A549 (cell line): ENCODE data around the gene R3HDM2. TPM values are rescaled to one million over a fixed set of nuclear protein-coding genes. Genes with fewer than 3 reads are reported as not detected.

Experiments
- ATAC-seq, 2 experiments: fragments of 200-7000 bp in 1 of 2; fragments of >200 bp in 1 of 2; cut with Nextera tagmentation in 1 of 2; cut with Tn5 transposase in 1 of 2; 3 replicates each; pipeline versions ENCODE4 v1.8.0 to v1.9.1; 2018 to 2020; ENCODE audit warnings: mild to moderate bottlenecking in 1 of 2, moderate library complexity in 1 of 2
- CTCF ChIA-PET: fragments of 300-600 bp; sonication (Branson Sonifier 250); formaldehyde crosslinking; extraction: SDS; loops from one replicate; lab custom pipeline; 2021; ENCODE audit warnings: antibody characterized with exemption, inconsistent platforms; lab: Yijun Ruan, JAX
- POLR2A ChIA-PET: fragments of 350-600 bp; formaldehyde crosslinking; extraction: SDS; loops from one replicate; lab custom pipeline; 2021; ENCODE audit warnings: antibody characterized with exemption, inconsistent platforms; lab: Yijun Ruan, JAX
- DNase-seq, 2 experiments: peaks; one replicate each; pipeline versions ENCODE4 v3.0.0 to v3.0.0-alpha.2; 2011 to 2016; ENCODE audit warnings: low read depth in 1 of 2, low spot score in 1 of 2
- FAIRE-seq: peaks from 2 replicates; lab custom pipeline; 2011; peaks lifted over from hg19 to GRCh38; lab: Jason Lieb, UNC
- H3K27ac ChIP-seq, 2 experiments: fragments of >200 bp; sonication (Bioruptor Twin); formaldehyde crosslinking; 3 replicates each; pipeline ENCODE4 v1.5.1; 2016 to 2017
- H3K4me1 ChIP-seq: fragments of >200 bp; sonication (Bioruptor Twin); formaldehyde crosslinking; 3 replicates; pipeline ENCODE4 v1.6.1; 2016
- H3K4me2 ChIP-seq: fragments of >200 bp; sonication (Bioruptor Twin); formaldehyde crosslinking; 3 replicates; pipeline ENCODE4 v1.6.1; 2016
- H3K4me3 ChIP-seq: fragments of >200 bp; sonication (Bioruptor Twin); formaldehyde crosslinking; 3 replicates; pipeline ENCODE4 v1.5.1; 2016
- H3K9me3 ChIP-seq: fragments of >200 bp; sonication (Bioruptor Twin); formaldehyde crosslinking; 3 replicates; pipeline ENCODE4 v1.6.1; 2016
- CBX2 ChIP-seq: fragments of 200-600 bp; sonication (generic); IDR thresholded peaks from 2 replicates; pipeline ENCODE4 v1.6.1; 2016; ENCODE audit warnings: low read depth, mild to moderate bottlenecking, borderline replicate concordance
- CBX8 ChIP-seq: fragments of 200-600 bp; sonication (generic); IDR thresholded peaks from 2 replicates; pipeline ENCODE4 v1.6.1; 2016
- EP300 ChIP-seq, 2 experiments: fragments of >200 bp; sonication (Bioruptor Twin); formaldehyde crosslinking; IDR thresholded peaks; 2 replicates in 1 of 2; 3 replicates in 1 of 2; pipeline ENCODE4 v1.6.1; 2016 to 2017
- ESRRA ChIP-seq: fragments of 150-350 bp; IDR thresholded peaks from 2 replicates; pipeline ENCODE4 v1.6.1; 2014; ENCODE audit warnings: mild to moderate bottlenecking, low read length, borderline replicate concordance
- FOSL2 ChIP-seq, 2 experiments: fragments of 450-650 bp in 1 of 2; fragments of >200 bp in 1 of 2; sonication (Bioruptor Twin) in 1 of 2; formaldehyde crosslinking; IDR thresholded peaks; 2 replicates each; pipeline versions ENCODE4 v1.5.0 to v1.6.1; 2016 to 2020; ENCODE audit warnings: mild to moderate bottlenecking in 1 of 2, moderate library complexity in 1 of 2
- FOXS1 ChIP-seq: fragments of 250-450 bp; sonication (Bioruptor Pico); IDR thresholded peaks from 2 replicates; pipeline ENCODE4 v1.5.0; 2020; ENCODE audit warnings: mild to moderate bottlenecking, moderate library complexity
- HEYL ChIP-seq: fragments of 250-450 bp; sonication (Bioruptor Pico); IDR thresholded peaks from 2 replicates; pipeline ENCODE4 v1.8.0; 2021; ENCODE audit warnings: mild to moderate bottlenecking, moderate library complexity
- HMGXB4 ChIP-seq: fragments of 250-450 bp; sonication (Bioruptor Pico); IDR thresholded peaks from 2 replicates; pipeline ENCODE4 v1.5.0; 2021; ENCODE audit warnings: mild to moderate bottlenecking, moderate library complexity, borderline replicate concordance
- HOXA7 ChIP-seq: fragments of 250-450 bp; sonication (Bioruptor Pico); IDR thresholded peaks from 2 replicates; pipeline ENCODE4 v1.5.0; 2020; ENCODE audit warnings: mild to moderate bottlenecking, moderate library complexity
- HOXB13 ChIP-seq: fragments of 250-450 bp; sonication (Bioruptor Pico); IDR thresholded peaks from 2 replicates; pipeline ENCODE4 v1.5.0; 2020; ENCODE audit warnings: low read depth, mild to moderate bottlenecking, moderate library complexity
- HOXB5 ChIP-seq: fragments of 250-450 bp; sonication (Bioruptor Pico); IDR thresholded peaks from 2 replicates; pipeline ENCODE4 v1.5.0; 2020; ENCODE audit warnings: mild to moderate bottlenecking, moderate library complexity
- JUN ChIP-seq, 2 experiments: fragments of >200 bp; sonication (Bioruptor Twin); formaldehyde crosslinking; IDR thresholded peaks; 2 replicates in 1 of 2; 3 replicates in 1 of 2; pipeline ENCODE4 v1.6.1; 2016 to 2017
- JUNB ChIP-seq: fragments of >200 bp; sonication (Bioruptor Twin); formaldehyde crosslinking; IDR thresholded peaks from 2 replicates; pipeline ENCODE4 v1.6.1; 2016
- KDM1A ChIP-seq: fragments of 200-600 bp; sonication (generic); IDR thresholded peaks from 2 replicates; pipeline ENCODE4 v1.6.1; 2016; ENCODE audit warnings: low read depth, mild to moderate bottlenecking
- KDM5A ChIP-seq: fragments of 200-600 bp; sonication (generic); IDR thresholded peaks from 2 replicates; pipeline ENCODE4 v1.6.1; 2016; ENCODE audit warnings: antibody characterized with exemption, mild to moderate bottlenecking
- MAFK ChIP-seq: fragments of 450-650 bp; IDR thresholded peaks from 2 replicates; pipeline ENCODE4 v1.6.1; 2014; ENCODE audit not compliant: partially characterized antibody
- NPAS2 ChIP-seq: fragments of 250-450 bp; sonication (Bioruptor Pico); IDR thresholded peaks from 2 replicates; pipeline ENCODE4 v1.8.0; 2022; ENCODE audit warnings: mild to moderate bottlenecking, moderate library complexity, borderline replicate concordance
- PBX3 ChIP-seq: IDR thresholded peaks from 2 replicates; pipeline ENCODE4 v1.6.1; 2012
- PHF8 ChIP-seq: fragments of 200-600 bp; sonication (generic); IDR thresholded peaks from 2 replicates; pipeline ENCODE4 v1.6.1; 2016; ENCODE audit warnings: low read depth, mild to moderate bottlenecking, antibody characterized with exemption, moderate library complexity, borderline replicate concordance
- POLR2A ChIP-seq: IDR thresholded peaks from 2 replicates; pipeline ENCODE4 v1.6.1; 2012; ENCODE audit warnings: mild to moderate bottlenecking, low read length
- POLR2AphosphoS2 ChIP-seq: conservative IDR thresholded peaks from 2 replicates; pipeline ENCODE4 v1.6.1; 2012; ENCODE audit warnings: low read length, improper control_type of control experiment, inconsistent platforms
- RAD21 ChIP-seq, 2 experiments: fragments of >200 bp in 1 of 2; sonication (Bioruptor Twin) in 1 of 2; formaldehyde crosslinking in 1 of 2; IDR thresholded peaks in 1 of 2; conservative IDR thresholded peaks in 1 of 2; 2 replicates in 1 of 2; 3 replicates in 1 of 2; pipeline ENCODE4 v1.6.1; 2012 to 2018; ENCODE audit warnings: inconsistent platforms in 1 of 2
- RARB ChIP-seq: fragments of 250-450 bp; sonication (Bioruptor Pico); IDR thresholded peaks from 2 replicates; pipeline ENCODE4 v1.8.0; 2021; ENCODE audit warnings: mild to moderate bottlenecking, moderate library complexity
- RCOR1 ChIP-seq: fragments of 150-350 bp; IDR thresholded peaks from 2 replicates; pipeline ENCODE4 v1.6.1; 2014; ENCODE audit warnings: antibody characterized with exemption, low read length, low read depth
- RFX5 ChIP-seq: fragments of 450-650 bp; IDR thresholded peaks from 2 replicates; pipeline ENCODE4 v1.7.1; 2014; ENCODE audit warnings: antibody characterized with exemption, mild to moderate bottlenecking, moderate library complexity
- TFCP2L1 ChIP-seq: fragments of 250-450 bp; sonication (Bioruptor Pico); IDR thresholded peaks from 2 replicates; pipeline ENCODE4 v1.5.0; 2021; ENCODE audit warnings: mild to moderate bottlenecking
- ZFP36 ChIP-seq: fragments of 450-650 bp; IDR thresholded peaks from 2 replicates; pipeline ENCODE4 v1.6.1; 2014; ENCODE audit warnings: borderline replicate concordance; ENCODE audit not compliant: partially characterized antibody
- ZNF302 ChIP-seq: fragments of 250-450 bp; sonication (Bioruptor Pico); IDR thresholded peaks from 2 replicates; pipeline ENCODE4 v1.9.0; 2021; ENCODE audit warnings: inconsistent platforms, mild to moderate bottlenecking, moderate library complexity
- ZSCAN20 ChIP-seq: fragments of 250-450 bp; sonication (Bioruptor Pico); IDR thresholded peaks from 2 replicates; pipeline ENCODE4 v1.8.0; 2022; ENCODE audit warnings: mild to moderate bottlenecking, moderate library complexity
- WGBS: methylation state at CpG from one replicate; pipeline ENCODE4 v1.1.6; 2017; ENCODE audit errors: missing lambda C conversion rate; 5-methylcytosine and 5-hydroxymethylcytosine counted together
- polyA plus RNA-seq, 4 experiments: library from polyadenylated mRNA; depleted of rRNA in 3 of 4; stranded (reverse); fragments of >200 nt; fragmentation: RNase III in 1 of 4; extraction: RNeasy Plus Mini Kit Qiagen cat#74134 plus additional on column Dnase treatment in 1 of 4; gene quantifications; 2 replicates in 3 of 4; 3 replicates in 1 of 4; pipeline ENCODE4 v1.2.3, GENCODE V29; 2011 to 2017
- TF ChIP-seq, protein P1 (sequence below): fragments of >200 bp; sonication (Bioruptor Twin); formaldehyde crosslinking; IDR thresholded peaks from 2 replicates; pipeline ENCODE4 v1.6.1; 2016
- TF ChIP-seq, protein P2 (sequence below): fragments of 450-650 bp; IDR thresholded peaks from 2 replicates; pipeline ENCODE4 v1.6.1; 2014; ENCODE audit warnings: antibody characterized with exemption
- TF ChIP-seq, protein P3 (sequence below): IDR thresholded peaks from 2 replicates; pipeline ENCODE4 v1.6.1; 2012; ENCODE audit warnings: low read depth, borderline replicate concordance

The R3HDM2 gene
- polyA plus RNA-seq, 2 of the 4 experiments (the other 2 are of a cell fraction) = 14.0 to 30.6 TPM

DNA sequence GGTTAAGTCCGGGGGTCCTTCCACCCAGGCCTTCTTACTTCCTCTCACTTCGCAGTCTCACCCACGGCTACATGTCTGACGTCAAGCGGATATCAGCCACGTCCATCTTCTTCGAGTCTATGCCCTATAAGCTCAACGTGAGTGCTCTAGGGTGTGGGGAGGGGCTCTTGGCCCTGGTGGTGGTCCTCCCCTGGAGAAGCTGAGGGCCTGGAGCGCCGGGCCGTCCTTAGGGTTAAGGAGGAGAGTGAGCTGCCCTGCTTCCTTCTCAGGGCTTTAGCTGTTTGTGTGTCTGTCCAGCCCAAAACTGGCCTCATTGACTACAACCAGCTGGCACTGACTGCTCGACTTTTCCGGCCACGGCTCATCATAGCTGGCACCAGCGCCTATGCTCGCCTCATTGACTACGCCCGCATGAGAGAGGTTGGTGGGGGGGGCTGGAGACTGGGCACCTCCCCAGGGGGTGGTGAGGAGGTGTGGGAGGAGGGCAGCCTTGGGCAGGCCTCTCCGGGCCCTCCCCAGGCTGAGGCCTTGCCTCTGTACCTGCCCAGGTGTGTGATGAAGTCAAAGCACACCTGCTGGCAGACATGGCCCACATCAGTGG lies 198.6 kb downstream of the R3HDM2 start:
- H3K9me3 ChIP-seq = no peaks in the 10 kb centered on the region
- ChIA-PET CTCF (interaction anchor here (0.7 to 26.5 kb wide), 5 partner anchors 8 to 56 kb away, joined by 3 to 615 read pairs (median 20); partner anchors contain the start of gene NXPH4), POLR2A (no interaction called here)
- DNase-seq = no peak
- H3K27ac ChIP-seq = no peak overlapping the region
- TF ChIP-seq POLR2AphosphoS2 = no peak
- TF ChIP-seq KDM1A = no peak
- TF ChIP-seq HMGXB4 = no peak
- TF ChIP-seq PHF8 = no peak
- TF ChIP-seq KDM5A = no peak
- TF ChIP-seq HEYL (CRISPR knock-in tag) = no peak
- no peak for TF ChIP-seq RAD21 (conservative IDR thresholded peaks at IDR 0.05 in 1 of 2, IDR thresholded peaks at IDR 0.05 in 1 of 2)
- no peak for TF ChIP-seq ZSCAN20 (CRISPR knock-in tag)
- TF ChIP-seq JUNB = no peak
- no peak for TF ChIP-seq ESRRA
- TF ChIP-seq, protein P1, sequence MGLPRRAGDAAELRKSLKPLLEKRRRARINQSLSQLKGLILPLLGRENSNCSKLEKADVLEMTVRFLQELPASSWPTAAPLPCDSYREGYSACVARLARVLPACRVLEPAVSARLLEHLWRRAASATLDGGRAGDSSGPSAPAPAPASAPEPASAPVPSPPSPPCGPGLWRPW = no peak
- TF ChIP-seq POLR2A = no peak
- no peak for TF ChIP-seq HOXB13 (CRISPR knock-in tag)
- TF ChIP-seq PBX3 = no peak
- TF ChIP-seq JUN (IDR thresholded peaks at IDR 0.05) = no peak
- TF ChIP-seq RCOR1 = no peak
- no peak for TF ChIP-seq HOXB5 (CRISPR knock-in tag)
- no peak for TF ChIP-seq CBX2
- no peak for TF ChIP-seq MAFK
- TF ChIP-seq, all 56 proteins: peak for 0
- WGBS = 93% methylated on average over 16 of the region's 19 CpGs
- peaks cover 12% of the 10 kb centered on the region; the same call in 2 of the 3 replicates for H3K4me1 ChIP-seq
- ATAC-seq (no peak), FAIRE-seq (no peak)
- H3K4me2 ChIP-seq = no peak overlapping the region
- H3K4me3 ChIP-seq = no peak overlapping the region

DNA sequence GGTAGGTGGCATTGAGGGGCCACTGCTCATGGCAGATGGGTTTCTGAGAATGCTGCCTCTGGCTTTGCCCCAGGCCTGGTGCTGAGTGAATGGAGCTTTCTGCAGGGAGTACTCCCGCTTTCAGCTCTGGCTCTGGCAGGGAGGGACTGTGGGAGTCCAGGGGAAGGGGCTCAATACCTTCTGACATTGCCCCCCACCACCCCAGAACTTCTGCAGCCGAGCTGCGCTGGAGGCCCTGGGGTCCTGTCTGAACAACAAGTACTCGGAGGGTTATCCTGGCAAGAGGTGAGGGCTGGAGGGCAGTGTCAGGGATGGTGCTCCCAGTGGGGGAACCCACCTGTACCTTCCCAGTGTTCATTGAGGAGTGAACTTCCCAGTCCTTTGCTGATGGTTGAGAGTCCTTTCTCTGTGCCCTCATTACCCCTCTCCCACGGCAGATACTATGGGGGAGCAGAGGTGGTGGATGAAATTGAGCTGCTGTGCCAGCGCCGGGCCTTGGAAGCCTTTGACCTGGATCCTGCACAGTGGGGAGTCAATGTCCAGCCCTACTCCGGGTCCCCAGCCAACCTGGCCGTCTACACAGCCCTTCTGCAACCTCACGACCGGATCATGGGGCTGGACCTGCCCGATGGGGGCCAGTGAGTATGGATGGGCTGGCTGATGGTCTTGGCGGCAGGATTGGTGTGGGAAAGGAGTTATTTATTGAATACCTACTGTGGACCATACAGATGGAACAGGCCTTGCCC lies 199.4 kb downstream of the R3HDM2 start:
- H3K4me3 ChIP-seq = peak overlapping the region; percentile 78; the same call in 2 of the 3 replicates
- ATAC-seq (no peak), FAIRE-seq (no peak), DNase-seq (no peak)
- H3K27ac ChIP-seq = peak overlapping the region; percentile 82 to 95; a peak in 3 of 6 replicates
- H3K9me3 ChIP-seq = no peaks in the 10 kb centered on the region
- ChIA-PET CTCF (interaction anchor here (0.7 to 26.5 kb wide), 5 partner anchors 10 to 107 kb away, joined by 3 to 615 read pairs (median 3); partner anchors contain the start of gene NXPH4), POLR2A (no interaction called here)
- WGBS = 90% methylated on average over 10 of the region's 13 CpGs
- TF ChIP-seq KDM1A (no peak), CBX8 (no peak), ZFP36 (no peak), RARB (CRISPR knock-in tag) (no peak), EP300 (IDR thresholded peaks at IDR 0.05) (no peak), FOSL2 (IDR thresholded peaks at IDR 0.05) (no peak), FOSL2 (CRISPR knock-in tag; IDR thresholded peaks at IDR 0.05) (no peak), FOXS1 (no peak), RFX5 (no peak), HOXA7 (CRISPR knock-in tag) (no peak), TFCP2L1 (CRISPR knock-in tag) (no peak), ESRRA (no peak), HOXB13 (CRISPR knock-in tag) (no peak), HOXB5 (CRISPR knock-in tag) (no peak), POLR2AphosphoS2 (no peak), JUN (IDR thresholded peaks at IDR 0.05) (no peak), ZNF302 (CRISPR knock-in tag) (no peak), MAFK (no peak), NPAS2 (CRISPR knock-in tag) (no peak)
- TF ChIP-seq, protein P2, sequence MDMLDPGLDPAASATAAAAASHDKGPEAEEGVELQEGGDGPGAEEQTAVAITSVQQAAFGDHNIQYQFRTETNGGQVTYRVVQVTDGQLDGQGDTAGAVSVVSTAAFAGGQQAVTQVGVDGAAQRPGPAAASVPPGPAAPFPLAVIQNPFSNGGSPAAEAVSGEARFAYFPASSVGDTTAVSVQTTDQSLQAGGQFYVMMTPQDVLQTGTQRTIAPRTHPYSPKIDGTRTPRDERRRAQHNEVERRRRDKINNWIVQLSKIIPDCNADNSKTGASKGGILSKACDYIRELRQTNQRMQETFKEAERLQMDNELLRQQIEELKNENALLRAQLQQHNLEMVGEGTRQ = no peak
- TF ChIP-seq, protein P3, sequence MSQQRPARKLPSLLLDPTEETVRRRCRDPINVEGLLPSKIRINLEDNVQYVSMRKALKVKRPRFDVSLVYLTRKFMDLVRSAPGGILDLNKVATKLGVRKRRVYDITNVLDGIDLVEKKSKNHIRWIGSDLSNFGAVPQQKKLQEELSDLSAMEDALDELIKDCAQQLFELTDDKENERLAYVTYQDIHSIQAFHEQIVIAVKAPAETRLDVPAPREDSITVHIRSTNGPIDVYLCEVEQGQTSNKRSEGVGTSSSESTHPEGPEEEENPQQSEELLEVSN = no peak
- H3K4me1 ChIP-seq = peaks cover 12% of the 10 kb centered on the region; the same call in 2 of the 3 replicates
- peak overlapping the region; percentile 98 for H3K4me2 ChIP-seq
